ENCODE results near the gene MACROD1.

DNA sequence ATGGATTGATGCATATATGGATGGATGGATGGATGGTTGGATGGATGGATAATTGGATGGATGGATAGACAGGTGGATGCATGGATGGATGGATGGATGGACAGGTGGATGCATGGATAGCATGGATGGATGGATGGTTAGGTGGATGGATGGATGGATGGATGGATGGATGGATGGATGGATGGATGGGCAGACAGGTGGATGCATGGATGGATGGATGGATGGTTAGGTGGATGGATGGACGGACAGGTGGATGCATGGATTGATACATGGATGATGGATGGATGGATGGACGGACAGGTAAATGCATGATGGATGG lies 52.5 kb downstream of the MACROD1 start:
- no peak for TF ChIP-seq POLR2A (IDR thresholded peaks at IDR 0.05; ENCODE audit: low read depth, low read length)
- TF ChIP-seq, protein P1, sequence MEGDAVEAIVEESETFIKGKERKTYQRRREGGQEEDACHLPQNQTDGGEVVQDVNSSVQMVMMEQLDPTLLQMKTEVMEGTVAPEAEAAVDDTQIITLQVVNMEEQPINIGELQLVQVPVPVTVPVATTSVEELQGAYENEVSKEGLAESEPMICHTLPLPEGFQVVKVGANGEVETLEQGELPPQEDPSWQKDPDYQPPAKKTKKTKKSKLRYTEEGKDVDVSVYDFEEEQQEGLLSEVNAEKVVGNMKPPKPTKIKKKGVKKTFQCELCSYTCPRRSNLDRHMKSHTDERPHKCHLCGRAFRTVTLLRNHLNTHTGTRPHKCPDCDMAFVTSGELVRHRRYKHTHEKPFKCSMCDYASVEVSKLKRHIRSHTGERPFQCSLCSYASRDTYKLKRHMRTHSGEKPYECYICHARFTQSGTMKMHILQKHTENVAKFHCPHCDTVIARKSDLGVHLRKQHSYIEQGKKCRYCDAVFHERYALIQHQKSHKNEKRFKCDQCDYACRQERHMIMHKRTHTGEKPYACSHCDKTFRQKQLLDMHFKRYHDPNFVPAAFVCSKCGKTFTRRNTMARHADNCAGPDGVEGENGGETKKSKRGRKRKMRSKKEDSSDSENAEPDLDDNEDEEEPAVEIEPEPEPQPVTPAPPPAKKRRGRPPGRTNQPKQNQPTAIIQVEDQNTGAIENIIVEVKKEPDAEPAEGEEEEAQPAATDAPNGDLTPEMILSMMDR (IDR thresholded peaks at IDR 0.05; ENCODE audit: extremely low read depth in 1 of 2, insufficient read depth in 1 of 2, low read depth in 1 of 2, low read length in 2 of 2), result no peak
- no peak for TF ChIP-seq POLR2AphosphoS5 (IDR thresholded peaks at IDR 0.05; ENCODE audit: insufficient read depth, low read depth, low read length)
- TF ChIP-seq JUN (IDR thresholded peaks at IDR 0.05; ENCODE audit: borderline replicate concordance, insufficient read depth, insufficient read length, low read depth), result no peak
- TF ChIP-seq GATA2 (IDR thresholded peaks at IDR 0.05; ENCODE audit: insufficient read depth, insufficient read length, low read depth, low read length), result no peak

Data from endothelial cell of umbilical vein (primary cell).